ENCODE data around the gene EPS8. TPM values are rescaled to one million over a fixed set of nuclear protein-coding genes. Genes with fewer than 3 reads are reported as not detected.
"Not testable (repeated sequence)": the region's sequence is repeated elsewhere in the genome, so short reads cannot be mapped to it uniquely, and the experiment has no call there.

Gene EPS8
- polyA plus RNA-seq, 1 of the 3 experiments (the other 2 are of a cell fraction), result 19.8 TPM

DNA sequence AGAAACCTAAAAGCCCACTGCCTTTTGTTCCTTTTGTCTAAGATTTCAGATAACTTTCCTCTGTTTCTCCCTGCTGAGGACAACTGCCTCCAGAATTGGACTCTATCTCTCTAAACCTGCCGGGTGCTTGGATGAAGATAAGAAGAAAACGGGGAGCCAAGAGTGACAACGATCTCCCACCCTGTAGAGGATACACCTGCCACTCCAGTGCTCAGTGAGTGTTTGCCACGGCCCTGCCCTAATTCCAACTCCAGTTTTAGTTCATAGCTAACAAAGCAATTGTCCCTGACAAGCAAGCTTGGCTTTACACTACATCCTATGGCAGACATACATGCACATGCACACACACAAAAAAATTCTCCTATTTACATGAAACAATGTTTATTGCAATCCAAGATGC, 39.3 kb downstream of the EPS8 start:
- no peaks in the 10 kb centered on the region for H3K9me3 ChIP-seq
- ChIA-PET CTCF (no interaction called here), POLR2A (no interaction called here)
- no peaks in the 10 kb centered on the region for H4K20me1 ChIP-seq (ENCODE audit: insufficient read depth)
- H3K4me1 ChIP-seq (ENCODE audit: control insufficient read depth in 1 of 2, insufficient read depth in 2 of 2, low read depth in 1 of 2, low read length in 1 of 2), result peaks cover 0 to 33% of the 10 kb centered on the region in 2 experiments; a peak in 2 of 4 replicates
- H3K9ac ChIP-seq, result no peak overlapping the region
- WGBS (ENCODE audit: low lambda C conversion rate), result 71% methylated on average over 4 of the region's 4 CpGs
- H3K4me2 ChIP-seq, result no peak overlapping the region
- H3K4me3 ChIP-seq (ENCODE audit: low read depth in 2 of 2, low read length in 1 of 2), result no peak overlapping the region
- H2AFZ ChIP-seq (ENCODE audit: low read depth), result no peak overlapping the region
- H3K27me3 ChIP-seq (ENCODE audit: insufficient read depth), result no peaks in the 10 kb centered on the region
- peaks cover 16% of the 10 kb centered on the region for H3F3A ChIP-seq (replicated peaks; ENCODE audit: insufficient read depth)
- H3K79me2 ChIP-seq (ENCODE audit: insufficient read depth), result peaks cover 89% of the 10 kb centered on the region
- DNase-seq, result no peak
- TF ChIP-seq GATA2 (CRISPR knock-in tag; IDR thresholded peaks at IDR 0.05), result no peak
- no peak for TF ChIP-seq RCOR1 (IDR thresholded peaks at IDR 0.05; ENCODE audit: low read length)
- no peak for TF ChIP-seq FOXM1 (IDR thresholded peaks at IDR 0.05; ENCODE audit: low read depth)
- no peaks in the 10 kb centered on the region for H3K36me3 ChIP-seq (replicated peaks in 1 of 2; ENCODE audit: control insufficient read depth in 1 of 2, insufficient read depth in 2 of 2, low read length in 1 of 2)
- no peak overlapping the region for H3K27ac ChIP-seq (ENCODE audit: low read depth in 2 of 2, low read length in 1 of 2)
- no peaks in the 10 kb centered on the region for H3K9me2 ChIP-seq

GRCh38 chr12:15741870-15742269, 47.3 kb downstream of the EPS8 start:
- H3K9ac ChIP-seq; H3K27me3 ChIP-seq (ENCODE audit: insufficient read depth); CTCF ChIA-PET; H3K27ac ChIP-seq (ENCODE audit: low read depth in 2 of 2, low read length in 1 of 2); H3K4me3 ChIP-seq (ENCODE audit: low read depth in 2 of 2, low read length in 1 of 2); POLR2A ChIA-PET; H3F3A ChIP-seq (replicated peaks; ENCODE audit: insufficient read depth); H2AFZ ChIP-seq (ENCODE audit: low read depth); H3K4me2 ChIP-seq; H3K9me3 ChIP-seq; H3K4me1 ChIP-seq (ENCODE audit: control insufficient read depth in 1 of 2, insufficient read depth in 2 of 2, low read depth in 1 of 2, low read length in 1 of 2); DNase-seq; H4K20me1 ChIP-seq (ENCODE audit: insufficient read depth); H3K9me2 ChIP-seq; H3K36me3 ChIP-seq (replicated peaks in 1 of 2; ENCODE audit: control insufficient read depth in 1 of 2, insufficient read depth in 2 of 2, low read length in 1 of 2): not testable (repeated sequence)
- 80% methylated on average over 3 of the region's 3 CpGs for WGBS (ENCODE audit: low lambda C conversion rate)
- peaks cover 90% of the 10 kb centered on the region for H3K79me2 ChIP-seq (ENCODE audit: insufficient read depth)

DNA sequence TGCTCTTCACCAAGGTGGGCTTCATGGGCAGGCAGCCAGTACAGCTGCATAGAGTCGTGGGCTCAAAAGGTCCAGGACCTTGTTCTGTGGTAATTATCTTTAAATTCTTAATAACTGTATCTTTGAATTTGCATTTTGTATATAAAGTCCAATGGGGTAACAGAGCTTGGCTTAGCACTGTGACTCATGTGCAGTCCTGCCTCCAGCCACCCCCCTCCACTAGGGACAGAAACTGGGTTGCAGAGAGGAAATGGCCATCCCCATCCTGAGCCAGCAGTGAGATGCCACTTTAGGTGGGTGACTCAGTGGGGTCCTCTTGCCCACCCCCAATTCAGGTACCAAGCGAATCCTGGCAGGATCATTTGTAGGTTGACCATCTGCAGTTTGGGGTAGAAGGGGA, 48.1 kb downstream of the EPS8 start:
- Histone ChIP-seq H3K27ac (ENCODE audit: low read depth in 2 of 2, low read length in 1 of 2) (no peak overlapping the region), H3K9me3 (no peaks in the 10 kb centered on the region), H3F3A (replicated peaks; ENCODE audit: insufficient read depth) (no peaks in the 10 kb centered on the region), H4K20me1 (ENCODE audit: insufficient read depth) (no peaks in the 10 kb centered on the region), H3K27me3 (ENCODE audit: insufficient read depth) (no peaks in the 10 kb centered on the region), H3K9ac (no peak overlapping the region), H2AFZ (ENCODE audit: low read depth) (no peak overlapping the region), H3K4me2 (no peak overlapping the region), H3K79me2 (ENCODE audit: insufficient read depth) (peaks cover 88% of the 10 kb centered on the region), H3K36me3 (replicated peaks in 1 of 2; ENCODE audit: control insufficient read depth in 1 of 2, insufficient read depth in 2 of 2, low read length in 1 of 2) (no peaks in the 10 kb centered on the region), H3K4me1 (ENCODE audit: control insufficient read depth in 1 of 2, insufficient read depth in 2 of 2, low read depth in 1 of 2, low read length in 1 of 2) (no peaks in the 10 kb centered on the region), H3K9me2 (no peaks in the 10 kb centered on the region), H3K4me3 (ENCODE audit: low read depth in 2 of 2, low read length in 1 of 2) (no peak overlapping the region)
- WGBS (ENCODE audit: low lambda C conversion rate), result 78% methylated on average over 2 of the region's 2 CpGs
- no peak for DNase-seq
- TF ChIP-seq GATA2 (CRISPR knock-in tag; IDR thresholded peaks at IDR 0.05) (no peak), RAD21 (IDR thresholded peaks at IDR 0.05; ENCODE audit: low read length) (no peak), RFX5 (IDR thresholded peaks at IDR 0.05; ENCODE audit: low read length) (no peak), GABPA (IDR thresholded peaks at IDR 0.05; ENCODE audit: low read depth) (no peak), MXI1 (IDR thresholded peaks at IDR 0.05; ENCODE audit: low read depth, low read length) (no peak), EP300 (IDR thresholded peaks at IDR 0.05; ENCODE audit: borderline replicate concordance in 1 of 2, low read depth in 1 of 2, low read length in 1 of 2) (no peak), TEAD4 (IDR thresholded peaks at IDR 0.05; ENCODE audit: borderline replicate concordance, insufficient read depth) (no peak), YY1 (IDR thresholded peaks at IDR 0.05; ENCODE audit: low read depth) (no peak), TCF12 (IDR thresholded peaks at IDR 0.05) (no peak), NRF1 (IDR thresholded peaks at IDR 0.05; ENCODE audit: low read depth, low read length) (no peak), TAF1 (IDR thresholded peaks at IDR 0.05; ENCODE audit: borderline replicate concordance, low read depth, low read length) (no peak), PBX3 (IDR thresholded peaks at IDR 0.05) (no peak), FOXJ3 (CRISPR knock-in tag; IDR thresholded peaks at IDR 0.05) (no peak), POLR2AphosphoS5 (IDR thresholded peaks at IDR 0.05; ENCODE audit: low read depth, low read length) (no peak), NFIC (IDR thresholded peaks at IDR 0.05; ENCODE audit: borderline replicate concordance) (no peak), RCOR1 (IDR thresholded peaks at IDR 0.05; ENCODE audit: low read length) (no peak), SIN3A (IDR thresholded peaks at IDR 0.05; ENCODE audit: borderline replicate concordance, low read depth, low read length) (no peak)
- TF ChIP-seq, protein P1, sequence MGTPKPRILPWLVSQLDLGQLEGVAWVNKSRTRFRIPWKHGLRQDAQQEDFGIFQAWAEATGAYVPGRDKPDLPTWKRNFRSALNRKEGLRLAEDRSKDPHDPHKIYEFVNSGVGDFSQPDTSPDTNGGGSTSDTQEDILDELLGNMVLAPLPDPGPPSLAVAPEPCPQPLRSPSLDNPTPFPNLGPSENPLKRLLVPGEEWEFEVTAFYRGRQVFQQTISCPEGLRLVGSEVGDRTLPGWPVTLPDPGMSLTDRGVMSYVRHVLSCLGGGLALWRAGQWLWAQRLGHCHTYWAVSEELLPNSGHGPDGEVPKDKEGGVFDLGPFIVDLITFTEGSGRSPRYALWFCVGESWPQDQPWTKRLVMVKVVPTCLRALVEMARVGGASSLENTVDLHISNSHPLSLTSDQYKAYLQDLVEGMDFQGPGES (IDR thresholded peaks at IDR 0.05; ENCODE audit: low read depth, low read length), result no peak
- TF ChIP-seq, protein P2, sequence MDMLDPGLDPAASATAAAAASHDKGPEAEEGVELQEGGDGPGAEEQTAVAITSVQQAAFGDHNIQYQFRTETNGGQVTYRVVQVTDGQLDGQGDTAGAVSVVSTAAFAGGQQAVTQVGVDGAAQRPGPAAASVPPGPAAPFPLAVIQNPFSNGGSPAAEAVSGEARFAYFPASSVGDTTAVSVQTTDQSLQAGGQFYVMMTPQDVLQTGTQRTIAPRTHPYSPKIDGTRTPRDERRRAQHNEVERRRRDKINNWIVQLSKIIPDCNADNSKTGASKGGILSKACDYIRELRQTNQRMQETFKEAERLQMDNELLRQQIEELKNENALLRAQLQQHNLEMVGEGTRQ (IDR thresholded peaks at IDR 0.05; ENCODE audit: borderline replicate concordance, low read depth, low read length), result no peak
- CTCF ChIA-PET, result no interaction called here
- POLR2A ChIA-PET, result no interaction called here

Measured in SK-N-SH (cell line).